ENCODE data around the gene TICRR. TPM values are rescaled to one million over a fixed set of nuclear protein-coding genes. Genes with fewer than 3 reads are reported as not detected.

The TICRR gene
- total RNA-seq, 6 experiments from 2014 or later: 3.0 to 6.0 (median 5.0) TPM

- no peak overlapping the region for H3K4me3 Mint-ChIP-seq
- H3K27me3 Mint-ChIP-seq (ENCODE audit: insufficient read depth): peaks cover 2% of the 10 kb centered on the region
- H3K4me1 Mint-ChIP-seq (ENCODE audit: low read depth): peaks cover 12% of the 10 kb centered on the region
- H3K9me3 Mint-ChIP-seq: no peaks in the 10 kb centered on the region
- H3K36me3 Mint-ChIP-seq (ENCODE audit: low read depth): no peaks in the 10 kb centered on the region
- DNase-seq: no peak
- TF ChIP-seq CTCF (IDR thresholded peaks at IDR 0.05): peak; percentile 71
- no peak overlapping the region for H3K27ac Mint-ChIP-seq
Measured at GRCh38 chr15:89673165-89673512, 97.9 kb downstream of the TICRR start.

GRCh38 chr15:89674526-89674925 is 99.3 kb downstream of the TICRR start:
- no peak for DNase-seq
- peaks cover 12% of the 10 kb centered on the region for H3K4me1 Mint-ChIP-seq (ENCODE audit: low read depth)
- peaks cover 3% of the 10 kb centered on the region for H3K27me3 Mint-ChIP-seq (ENCODE audit: insufficient read depth)
- H3K9me3 Mint-ChIP-seq: no peaks in the 10 kb centered on the region
- H3K27ac Mint-ChIP-seq: no peak overlapping the region
- H3K36me3 Mint-ChIP-seq (ENCODE audit: low read depth): no peaks in the 10 kb centered on the region
- no peak; the same call in 1 of the 2 replicates for TF ChIP-seq CTCF (IDR thresholded peaks at IDR 0.05)
- no peak overlapping the region for H3K4me3 Mint-ChIP-seq

- Mint-ChIP-seq H3K9me3 (no peaks in the 10 kb centered on the region), H3K27ac (no peak overlapping the region), H3K36me3 (ENCODE audit: low read depth) (no peaks in the 10 kb centered on the region), H3K4me3 (no peak overlapping the region), H3K4me1 (ENCODE audit: low read depth) (peaks cover 17% of the 10 kb centered on the region), H3K27me3 (ENCODE audit: insufficient read depth) (peaks cover 3% of the 10 kb centered on the region)
- no peak for TF ChIP-seq CTCF (IDR thresholded peaks at IDR 0.05)
- no peak for DNase-seq
Measured at GRCh38 chr15:89675606-89676005, 100.3 kb downstream of the TICRR start.

- Mint-ChIP-seq H3K4me3 (no peak overlapping the region), H3K27ac (no peak overlapping the region), H3K9me3 (no peaks in the 10 kb centered on the region), H3K36me3 (ENCODE audit: low read depth) (no peaks in the 10 kb centered on the region), H3K27me3 (ENCODE audit: insufficient read depth) (peaks cover 2% of the 10 kb centered on the region; the same call in 1 of the 2 replicates), H3K4me1 (ENCODE audit: low read depth) (peaks cover 14% of the 10 kb centered on the region)
- DNase-seq: no peak
- no peak for TF ChIP-seq CTCF (IDR thresholded peaks at IDR 0.05)
Measured at GRCh38 chr15:89677381-89677780, 102.1 kb downstream of the TICRR start.

Other genes starting within 250 kb of the TICRR start
- gene POLG, start 240.6 kb upstream of the TICRR start, total RNA-seq (2021; fragmentation: NEBNext Ultra II Directional; extraction: Animal tissue kit (Norgen Biotek cat#: 25700)): 10 to 100 TPM; 33.1 to 48.3 (median 35.2) TPM
- not detected for gene RHCG, start 78.9 kb upstream of the TICRR start, total RNA-seq (2021; fragmentation: NEBNext Ultra II Directional; extraction: Animal tissue kit (Norgen Biotek cat#: 25700))
- gene KIF7, start 80.0 kb downstream of the TICRR start, total RNA-seq (2021; fragmentation: NEBNext Ultra II Directional; extraction: Animal tissue kit (Norgen Biotek cat#: 25700)): 10 to 100 TPM; 21.9 to 27.3 (median 24.5) TPM
- gene PLIN1, start 103.9 kb downstream of the TICRR start, total RNA-seq (2021; fragmentation: NEBNext Ultra II Directional; extraction: Animal tissue kit (Norgen Biotek cat#: 25700)): not detected
- gene PEX11A, start 115.3 kb downstream of the TICRR start, total RNA-seq (2021; fragmentation: NEBNext Ultra II Directional; extraction: Animal tissue kit (Norgen Biotek cat#: 25700)): 1 to 10 TPM; 2.1 to 4.6 (median 3.0) TPM
- gene WDR93, start 115.3 kb downstream of the TICRR start, total RNA-seq (2021; fragmentation: NEBNext Ultra II Directional; extraction: Animal tissue kit (Norgen Biotek cat#: 25700)): under 1 TPM in 1 of 6 experiments, not detected in 5; 0.21 TPM
- under 1 TPM; 0.13 to 0.57 (median 0.26) TPM for gene MESP1, start 175.8 kb downstream of the TICRR start, total RNA-seq (2021; fragmentation: NEBNext Ultra II Directional; extraction: Animal tissue kit (Norgen Biotek cat#: 25700))
- gene MESP2, start 200.9 kb downstream of the TICRR start, total RNA-seq (2021; fragmentation: NEBNext Ultra II Directional; extraction: Animal tissue kit (Norgen Biotek cat#: 25700)): under 1 TPM in 3 of 6 experiments, not detected in 3; 0.19 to 0.26 (median 0.21) TPM
- 100 to 1,000 TPM; 502 to 857 (median 524) TPM for gene ANPEP, start 239.4 kb downstream of the TICRR start, total RNA-seq (2021; fragmentation: NEBNext Ultra II Directional; extraction: Animal tissue kit (Norgen Biotek cat#: 25700))